Retinal pigment epithelial cell (primary cell): Measurements from ENCODE around the gene TMEM72.

Experiments
- DNase-seq: peaks from one replicate; pipeline ENCODE4 v3.0.0-alpha.2; 2010; ENCODE audit warnings: low read depth
- H3K4me3 ChIP-seq: 2 replicates; pipeline ENCODE4 v1.5.1; 2011; ENCODE audit warnings: mild to moderate bottlenecking, low read length, control low read depth, moderate library complexity
- CTCF ChIP-seq: conservative IDR thresholded peaks from 2 replicates; pipeline ENCODE4 v1.5.1; 2011; ENCODE audit warnings: low read depth, low read length, control low read depth, inconsistent platforms

Gene TMEM72

GRCh38 chr10:44968500-44969400 lies 57.6 kb downstream of the TMEM72 start:
- no peak for TF ChIP-seq CTCF
- no peak overlapping the region for H3K4me3 ChIP-seq
- DNase-seq, result no peak

GRCh38 chr10:44969854-44970253 lies 58.7 kb downstream of the TMEM72 start:
- no peak overlapping the region for H3K4me3 ChIP-seq
- DNase-seq, result no peak
- no peak for TF ChIP-seq CTCF

- no peak for TF ChIP-seq CTCF
- no peak for DNase-seq
- H3K4me3 ChIP-seq, result no peak overlapping the region
These were observed 59.8 kb downstream of the TMEM72 start for GRCh38 chr10:44970812-44971395.

- DNase-seq, result no peak
- H3K4me3 ChIP-seq, result no peak overlapping the region
- no peak for TF ChIP-seq CTCF
These were observed 60.3 kb downstream of the TMEM72 start for GRCh38 chr10:44971434-44971833.

- DNase-seq, result no peak
- TF ChIP-seq CTCF, result no peak
- H3K4me3 ChIP-seq, result no peak overlapping the region
These were observed 61.0 kb downstream of the TMEM72 start for GRCh38 chr10:44971935-44972757.

GRCh38 chr10:44972874-44973306 lies 61.8 kb downstream of the TMEM72 start:
- no peak for TF ChIP-seq CTCF
- H3K4me3 ChIP-seq, result no peak overlapping the region
- DNase-seq, result no peak
